DND-41 (cell line): ENCODE measurements around the gene KCNC1.

Source experiments
- EZH2 ChIP-seq: IDR thresholded peaks from 3 replicates; pipeline ENCODE4 v1.6.1; 2012; ENCODE audit warnings: borderline replicate concordance, low read depth, mild to moderate bottlenecking, moderate library complexity, low read length, inconsistent platforms; ENCODE audit not compliant: severe bottlenecking
- TF ChIP-seq, protein P1 (sequence below): IDR thresholded peaks from 2 replicates; pipeline ENCODE4 v1.5.1; 2012; ENCODE audit warnings: borderline replicate concordance, low read length, moderate library complexity, mild to moderate bottlenecking; ENCODE audit not compliant: poor library complexity, severe bottlenecking; ENCODE audit errors: extremely low read depth

DNA sequence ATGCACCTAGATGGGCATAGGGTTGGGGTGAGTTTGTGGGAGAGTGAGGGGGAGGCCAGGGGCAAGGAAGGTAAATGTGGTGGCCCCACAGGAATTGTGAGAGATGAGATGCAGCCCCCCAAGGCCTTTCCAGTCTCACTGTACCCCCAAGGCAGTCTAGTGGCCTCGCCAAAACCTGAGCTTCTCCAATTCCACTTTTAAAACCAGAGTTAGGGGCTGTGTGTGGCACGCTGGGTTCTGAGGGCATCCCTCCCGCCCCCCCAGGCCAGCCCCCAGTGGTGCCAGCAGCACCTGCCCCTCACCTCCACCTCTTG is 40.4 kb downstream of the KCNC1 start:
- TF ChIP-seq, protein P1, sequence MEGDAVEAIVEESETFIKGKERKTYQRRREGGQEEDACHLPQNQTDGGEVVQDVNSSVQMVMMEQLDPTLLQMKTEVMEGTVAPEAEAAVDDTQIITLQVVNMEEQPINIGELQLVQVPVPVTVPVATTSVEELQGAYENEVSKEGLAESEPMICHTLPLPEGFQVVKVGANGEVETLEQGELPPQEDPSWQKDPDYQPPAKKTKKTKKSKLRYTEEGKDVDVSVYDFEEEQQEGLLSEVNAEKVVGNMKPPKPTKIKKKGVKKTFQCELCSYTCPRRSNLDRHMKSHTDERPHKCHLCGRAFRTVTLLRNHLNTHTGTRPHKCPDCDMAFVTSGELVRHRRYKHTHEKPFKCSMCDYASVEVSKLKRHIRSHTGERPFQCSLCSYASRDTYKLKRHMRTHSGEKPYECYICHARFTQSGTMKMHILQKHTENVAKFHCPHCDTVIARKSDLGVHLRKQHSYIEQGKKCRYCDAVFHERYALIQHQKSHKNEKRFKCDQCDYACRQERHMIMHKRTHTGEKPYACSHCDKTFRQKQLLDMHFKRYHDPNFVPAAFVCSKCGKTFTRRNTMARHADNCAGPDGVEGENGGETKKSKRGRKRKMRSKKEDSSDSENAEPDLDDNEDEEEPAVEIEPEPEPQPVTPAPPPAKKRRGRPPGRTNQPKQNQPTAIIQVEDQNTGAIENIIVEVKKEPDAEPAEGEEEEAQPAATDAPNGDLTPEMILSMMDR: no peak
- no peak for TF ChIP-seq EZH2
